Measurements from ENCODE around the gene COL1A2. TPM values are rescaled to one million over a fixed set of nuclear protein-coding genes. Genes with fewer than 3 reads are reported as not detected.

COL1A2 gene
- total RNA-seq, 1 donor = 11,912 TPM

GRCh38 chr7:94433224-94433623, 38.5 kb downstream of the COL1A2 start:
- no peak overlapping the region for H3K4me2 ChIP-seq (ENCODE audit: insufficient read depth, low read length)
- peaks cover 6% of the 10 kb centered on the region for H4K20me1 ChIP-seq (ENCODE audit: insufficient read depth, low read length)
- peaks cover 5% of the 10 kb centered on the region for H3K4me1 ChIP-seq (ENCODE audit: insufficient read depth, low read length)
- no peaks in the 10 kb centered on the region for H3K27me3 ChIP-seq (ENCODE audit: insufficient read depth, low read length)
- peaks cover 26% of the 10 kb centered on the region for H3K36me3 ChIP-seq (ENCODE audit: insufficient read depth, low read length)
- no peaks in the 10 kb centered on the region for H3K79me2 ChIP-seq (ENCODE audit: insufficient read depth, low read length)
- no peak for DNase-seq (ENCODE audit: insufficient read length, low spot score, missing footprints)
- no peak overlapping the region for H3K4me3 ChIP-seq (ENCODE audit: insufficient read depth, low read length)
- no peak overlapping the region for H2AFZ ChIP-seq (ENCODE audit: low read length)
- no peaks in the 10 kb centered on the region for H3K9me3 ChIP-seq (ENCODE audit: low read depth, low read length)
- no peak for TF ChIP-seq CTCF (IDR thresholded peaks at IDR 0.05; ENCODE audit: extremely low read depth, low read depth, low read length)
- H3K27ac ChIP-seq (ENCODE audit: low read depth, low read length) = no peak overlapping the region

GRCh38 chr7:94434042-94434441, 39.3 kb downstream of the COL1A2 start:
- Histone ChIP-seq H3K27me3 (ENCODE audit: insufficient read depth, low read length) (no peaks in the 10 kb centered on the region), H3K36me3 (ENCODE audit: insufficient read depth, low read length) (peaks cover 17% of the 10 kb centered on the region), H2AFZ (ENCODE audit: low read length) (no peak overlapping the region), H3K4me3 (ENCODE audit: insufficient read depth, low read length) (no peak overlapping the region), H4K20me1 (ENCODE audit: insufficient read depth, low read length) (peaks cover 6% of the 10 kb centered on the region), H3K27ac (ENCODE audit: low read depth, low read length) (no peak overlapping the region), H3K4me1 (ENCODE audit: insufficient read depth, low read length) (peaks cover 5% of the 10 kb centered on the region), H3K4me2 (ENCODE audit: insufficient read depth, low read length) (no peak overlapping the region), H3K9me3 (ENCODE audit: low read depth, low read length) (no peaks in the 10 kb centered on the region), H3K79me2 (ENCODE audit: insufficient read depth, low read length) (no peaks in the 10 kb centered on the region)
- no peak for DNase-seq (ENCODE audit: insufficient read length, low spot score, missing footprints)
- no peak for TF ChIP-seq CTCF (IDR thresholded peaks at IDR 0.05; ENCODE audit: extremely low read depth, low read depth, low read length)

DNA sequence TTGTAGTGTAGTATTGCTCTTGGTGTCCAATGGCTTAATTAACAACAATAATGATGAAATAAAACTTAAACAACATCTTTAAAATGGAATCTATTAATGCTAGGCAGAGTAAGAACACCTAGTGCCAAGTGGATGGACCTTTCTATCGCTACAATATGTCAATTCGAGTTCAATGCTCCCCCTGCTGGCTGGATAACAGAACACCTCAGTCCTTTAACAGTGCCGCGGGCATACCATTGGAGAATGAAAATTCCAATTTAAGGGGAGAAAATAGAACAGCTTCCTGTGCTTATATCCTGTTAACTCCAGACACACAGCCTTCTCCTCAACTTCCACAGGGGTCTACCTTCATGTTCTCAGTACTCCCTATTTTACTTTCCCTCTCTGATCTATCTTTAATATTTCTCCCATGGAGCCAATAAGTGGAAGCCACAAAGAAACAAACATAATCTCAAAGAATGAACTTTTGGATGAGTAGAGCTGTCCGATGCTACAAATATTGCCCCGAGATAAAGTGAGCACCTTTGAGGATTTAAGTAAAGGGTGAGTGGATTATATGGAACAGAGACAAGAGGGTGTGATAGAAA, 41.4 kb downstream of the COL1A2 start:
- H3K36me3 ChIP-seq (ENCODE audit: insufficient read depth, low read length) = no peaks in the 10 kb centered on the region
- H3K4me2 ChIP-seq (ENCODE audit: insufficient read depth, low read length) = peak overlapping the region; percentile 52
- peak overlapping the region; percentile 69 for H2AFZ ChIP-seq (ENCODE audit: low read length)
- H4K20me1 ChIP-seq (ENCODE audit: insufficient read depth, low read length) = no peaks in the 10 kb centered on the region
- DNase-seq (ENCODE audit: insufficient read length, low spot score, missing footprints) = peak; percentile 73
- no peaks in the 10 kb centered on the region for H3K79me2 ChIP-seq (ENCODE audit: insufficient read depth, low read length)
- peaks cover 18% of the 10 kb centered on the region for H3K4me1 ChIP-seq (ENCODE audit: insufficient read depth, low read length)
- peak; percentile 91 for TF ChIP-seq CTCF (IDR thresholded peaks at IDR 0.05; ENCODE audit: extremely low read depth, low read depth, low read length)
- H3K27ac ChIP-seq (ENCODE audit: low read depth, low read length) = no peak overlapping the region
- H3K4me3 ChIP-seq (ENCODE audit: insufficient read depth, low read length) = no peak overlapping the region
- no peaks in the 10 kb centered on the region for H3K9me3 ChIP-seq (ENCODE audit: low read depth, low read length)
- no peaks in the 10 kb centered on the region for H3K27me3 ChIP-seq (ENCODE audit: insufficient read depth, low read length)

- Histone ChIP-seq H3K9me3 (ENCODE audit: low read depth, low read length) (no peaks in the 10 kb centered on the region), H3K36me3 (ENCODE audit: insufficient read depth, low read length) (no peaks in the 10 kb centered on the region), H3K4me3 (ENCODE audit: insufficient read depth, low read length) (no peak overlapping the region), H3K27ac (ENCODE audit: low read depth, low read length) (no peak overlapping the region), H4K20me1 (ENCODE audit: insufficient read depth, low read length) (no peaks in the 10 kb centered on the region), H3K4me1 (ENCODE audit: insufficient read depth, low read length) (peaks cover 18% of the 10 kb centered on the region), H2AFZ (ENCODE audit: low read length) (no peak overlapping the region), H3K27me3 (ENCODE audit: insufficient read depth, low read length) (no peaks in the 10 kb centered on the region), H3K79me2 (ENCODE audit: insufficient read depth, low read length) (no peaks in the 10 kb centered on the region), H3K4me2 (ENCODE audit: insufficient read depth, low read length) (no peak overlapping the region)
- no peak for DNase-seq (ENCODE audit: insufficient read length, low spot score, missing footprints)
- no peak for TF ChIP-seq CTCF (IDR thresholded peaks at IDR 0.05; ENCODE audit: extremely low read depth, low read depth, low read length)
Observed at GRCh38 chr7:94436700-94437099, 42.0 kb downstream of the COL1A2 start.
